ENCODE results near the gene FHIT.

Gene FHIT

DNA sequence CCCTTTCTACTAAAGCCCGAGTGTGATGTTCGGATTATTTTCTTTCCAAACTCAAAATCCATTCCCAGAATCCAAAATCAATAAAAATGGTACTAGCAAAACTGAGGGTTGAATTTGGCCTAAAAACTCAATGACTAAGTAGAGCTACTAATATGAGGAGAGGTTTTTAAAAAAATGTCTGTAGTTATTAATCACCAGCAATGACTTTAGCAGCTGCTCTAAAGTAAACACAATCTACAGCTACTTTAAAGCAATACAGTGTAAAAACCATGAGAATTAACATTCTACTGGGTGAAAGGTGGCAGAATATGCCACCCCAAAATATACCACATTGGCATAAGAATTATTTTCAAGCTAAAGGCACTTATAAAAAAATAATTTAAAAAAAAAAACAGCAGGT lies 23.5 kb downstream of the FHIT start:
- H3K4me1 ChIP-seq (ENCODE audit: control insufficient read depth in 1 of 2, insufficient read depth in 1 of 2, low read depth in 1 of 2, low read length in 1 of 2): no peaks in the 10 kb centered on the region
- H3K36me3 ChIP-seq: no peaks in the 10 kb centered on the region
- H3K27ac ChIP-seq: no peak overlapping the region
- TF ChIP-seq, protein P1, sequence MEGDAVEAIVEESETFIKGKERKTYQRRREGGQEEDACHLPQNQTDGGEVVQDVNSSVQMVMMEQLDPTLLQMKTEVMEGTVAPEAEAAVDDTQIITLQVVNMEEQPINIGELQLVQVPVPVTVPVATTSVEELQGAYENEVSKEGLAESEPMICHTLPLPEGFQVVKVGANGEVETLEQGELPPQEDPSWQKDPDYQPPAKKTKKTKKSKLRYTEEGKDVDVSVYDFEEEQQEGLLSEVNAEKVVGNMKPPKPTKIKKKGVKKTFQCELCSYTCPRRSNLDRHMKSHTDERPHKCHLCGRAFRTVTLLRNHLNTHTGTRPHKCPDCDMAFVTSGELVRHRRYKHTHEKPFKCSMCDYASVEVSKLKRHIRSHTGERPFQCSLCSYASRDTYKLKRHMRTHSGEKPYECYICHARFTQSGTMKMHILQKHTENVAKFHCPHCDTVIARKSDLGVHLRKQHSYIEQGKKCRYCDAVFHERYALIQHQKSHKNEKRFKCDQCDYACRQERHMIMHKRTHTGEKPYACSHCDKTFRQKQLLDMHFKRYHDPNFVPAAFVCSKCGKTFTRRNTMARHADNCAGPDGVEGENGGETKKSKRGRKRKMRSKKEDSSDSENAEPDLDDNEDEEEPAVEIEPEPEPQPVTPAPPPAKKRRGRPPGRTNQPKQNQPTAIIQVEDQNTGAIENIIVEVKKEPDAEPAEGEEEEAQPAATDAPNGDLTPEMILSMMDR (IDR thresholded peaks at IDR 0.05): no peak
- no peaks in the 10 kb centered on the region for H3K27me3 ChIP-seq
- H3K4me3 ChIP-seq (ENCODE audit: low read depth in 1 of 2, low read length in 1 of 2): no peak overlapping the region
- H3K9me3 ChIP-seq: no peaks in the 10 kb centered on the region

- H3K27me3 ChIP-seq: no peaks in the 10 kb centered on the region
- H3K4me1 ChIP-seq (ENCODE audit: control insufficient read depth in 1 of 2, insufficient read depth in 1 of 2, low read depth in 1 of 2, low read length in 1 of 2): no peaks in the 10 kb centered on the region
- H3K4me3 ChIP-seq (ENCODE audit: low read depth in 1 of 2, low read length in 1 of 2): no peak overlapping the region
- TF ChIP-seq, protein P1 (IDR thresholded peaks at IDR 0.05): no peak
- H3K36me3 ChIP-seq: no peaks in the 10 kb centered on the region
- H3K27ac ChIP-seq: no peak overlapping the region
- H3K9me3 ChIP-seq: no peaks in the 10 kb centered on the region
Measured at GRCh38 chr3:61226166-61226686, 25.0 kb downstream of the FHIT start.

GRCh38 chr3:61224823-61225222 lies 26.4 kb downstream of the FHIT start:
- H3K27me3 ChIP-seq: no peaks in the 10 kb centered on the region
- H3K4me3 ChIP-seq (ENCODE audit: low read depth in 1 of 2, low read length in 1 of 2): no peak overlapping the region
- TF ChIP-seq, protein P1 (IDR thresholded peaks at IDR 0.05): no peak
- no peaks in the 10 kb centered on the region for H3K9me3 ChIP-seq
- no peaks in the 10 kb centered on the region for H3K36me3 ChIP-seq
- H3K4me1 ChIP-seq (ENCODE audit: control insufficient read depth in 1 of 2, insufficient read depth in 1 of 2, low read depth in 1 of 2, low read length in 1 of 2): no peaks in the 10 kb centered on the region
- H3K27ac ChIP-seq: no peak overlapping the region

- Histone ChIP-seq H3K4me1 (ENCODE audit: control insufficient read depth in 1 of 2, insufficient read depth in 1 of 2, low read depth in 1 of 2, low read length in 1 of 2) (no peaks in the 10 kb centered on the region), H3K27ac (no peak overlapping the region), H3K36me3 (no peaks in the 10 kb centered on the region), H3K9me3 (no peaks in the 10 kb centered on the region), H3K27me3 (no peaks in the 10 kb centered on the region), H3K4me3 (ENCODE audit: low read depth in 1 of 2, low read length in 1 of 2) (no peak overlapping the region)
- TF ChIP-seq, protein P1 (IDR thresholded peaks at IDR 0.05): no peak
Measured at GRCh38 chr3:61223451-61223850, 27.8 kb downstream of the FHIT start.

GRCh38 chr3:61222467-61222866 lies 28.8 kb downstream of the FHIT start:
- H3K27me3 ChIP-seq: no peaks in the 10 kb centered on the region
- TF ChIP-seq, protein P1 (IDR thresholded peaks at IDR 0.05): no peak
- H3K4me3 ChIP-seq (ENCODE audit: low read depth in 1 of 2, low read length in 1 of 2): no peak overlapping the region
- no peak overlapping the region for H3K27ac ChIP-seq
- H3K36me3 ChIP-seq: no peaks in the 10 kb centered on the region
- no peaks in the 10 kb centered on the region for H3K4me1 ChIP-seq (ENCODE audit: control insufficient read depth in 1 of 2, insufficient read depth in 1 of 2, low read depth in 1 of 2, low read length in 1 of 2)
- no peaks in the 10 kb centered on the region for H3K9me3 ChIP-seq

Data from neutrophil (primary cell).